ENCODE measurements around the gene STK39. TPM values are rescaled to one million over a fixed set of nuclear protein-coding genes. Genes with fewer than 3 reads are reported as not detected.

The STK39 gene
- total RNA-seq, 1 experiment from 2014 or later: 15.9 TPM

GRCh38 chr2:168139852-168140251 is 107.5 kb downstream of the STK39 start:
- Histone ChIP-seq H3K36me3 (ENCODE audit: insufficient read depth, low read length, poor library complexity, severe bottlenecking) (no peaks in the 10 kb centered on the region), H3K4me3 (ENCODE audit: low read depth, low read length, poor library complexity, severe bottlenecking) (no peak overlapping the region), H3K27ac (ENCODE audit: low read depth, low read length, poor library complexity, severe bottlenecking) (no peak overlapping the region), H3K4me1 (ENCODE audit: insufficient read depth, low read length, poor library complexity, severe bottlenecking) (peaks cover 40% of the 10 kb centered on the region), H3K27me3 (replicated peaks; ENCODE audit: insufficient read depth, low read depth, low read length, poor library complexity) (no peaks in the 10 kb centered on the region), H3K9me3 (ENCODE audit: low read depth, low read length, poor library complexity, severe bottlenecking) (no peaks in the 10 kb centered on the region)
- ChIA-PET POLR2A (ENCODE audit: low non-redundant PET) (no interaction called here), CTCF (no interaction called here)
- DNase-seq (ENCODE audit: low spot score): no peak
- intact Hi-C loops (cut with micrococcal nuclease; ENCODE audit: unreplicated experiment): loop anchor here (5.0 to 10.0 kb wide), 2 partner anchors 107 to 205 kb away; partner anchors contain the start of gene STK39
- no TSS peak for BruUV-seq (replicated peaks)
- TF ChIP-seq, protein P1, sequence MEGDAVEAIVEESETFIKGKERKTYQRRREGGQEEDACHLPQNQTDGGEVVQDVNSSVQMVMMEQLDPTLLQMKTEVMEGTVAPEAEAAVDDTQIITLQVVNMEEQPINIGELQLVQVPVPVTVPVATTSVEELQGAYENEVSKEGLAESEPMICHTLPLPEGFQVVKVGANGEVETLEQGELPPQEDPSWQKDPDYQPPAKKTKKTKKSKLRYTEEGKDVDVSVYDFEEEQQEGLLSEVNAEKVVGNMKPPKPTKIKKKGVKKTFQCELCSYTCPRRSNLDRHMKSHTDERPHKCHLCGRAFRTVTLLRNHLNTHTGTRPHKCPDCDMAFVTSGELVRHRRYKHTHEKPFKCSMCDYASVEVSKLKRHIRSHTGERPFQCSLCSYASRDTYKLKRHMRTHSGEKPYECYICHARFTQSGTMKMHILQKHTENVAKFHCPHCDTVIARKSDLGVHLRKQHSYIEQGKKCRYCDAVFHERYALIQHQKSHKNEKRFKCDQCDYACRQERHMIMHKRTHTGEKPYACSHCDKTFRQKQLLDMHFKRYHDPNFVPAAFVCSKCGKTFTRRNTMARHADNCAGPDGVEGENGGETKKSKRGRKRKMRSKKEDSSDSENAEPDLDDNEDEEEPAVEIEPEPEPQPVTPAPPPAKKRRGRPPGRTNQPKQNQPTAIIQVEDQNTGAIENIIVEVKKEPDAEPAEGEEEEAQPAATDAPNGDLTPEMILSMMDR (conservative IDR thresholded peaks at IDR 0.05; ENCODE audit: low read depth, low read length): no peak
- no peak for TF ChIP-seq EZH2 (IDR thresholded peaks at IDR 0.05; ENCODE audit: borderline replicate concordance, low read depth, low read length, poor library complexity, severe bottlenecking)

- no peaks in the 10 kb centered on the region for H3K27me3 ChIP-seq (replicated peaks; ENCODE audit: insufficient read depth, low read depth, low read length, poor library complexity)
- ChIA-PET POLR2A (ENCODE audit: low non-redundant PET) (no interaction called here), CTCF (no interaction called here)
- TF ChIP-seq, protein P1 (conservative IDR thresholded peaks at IDR 0.05; ENCODE audit: low read depth, low read length): no peak
- no peak for TF ChIP-seq EZH2 (IDR thresholded peaks at IDR 0.05; ENCODE audit: borderline replicate concordance, low read depth, low read length, poor library complexity, severe bottlenecking)
- no peaks in the 10 kb centered on the region for H3K9me3 ChIP-seq (ENCODE audit: low read depth, low read length, poor library complexity, severe bottlenecking)
- DNase-seq (ENCODE audit: low spot score): peak; percentile 45
- BruUV-seq (replicated peaks): no TSS peak
- intact Hi-C loops (cut with micrococcal nuclease; ENCODE audit: unreplicated experiment): loop anchor here (5.0 to 10.0 kb wide), 2 partner anchors 108 to 206 kb away; partner anchors contain the start of gene STK39
- H3K36me3 ChIP-seq (ENCODE audit: insufficient read depth, low read length, poor library complexity, severe bottlenecking): no peaks in the 10 kb centered on the region
- peaks cover 40% of the 10 kb centered on the region for H3K4me1 ChIP-seq (ENCODE audit: insufficient read depth, low read length, poor library complexity, severe bottlenecking)
- H3K4me3 ChIP-seq (ENCODE audit: low read depth, low read length, poor library complexity, severe bottlenecking): no peak overlapping the region
- H3K27ac ChIP-seq (ENCODE audit: low read depth, low read length, poor library complexity, severe bottlenecking): peak overlapping the region; percentile 64
These were observed 108.5 kb downstream of the STK39 start for GRCh38 chr2:168138901-168139300.

DNA sequence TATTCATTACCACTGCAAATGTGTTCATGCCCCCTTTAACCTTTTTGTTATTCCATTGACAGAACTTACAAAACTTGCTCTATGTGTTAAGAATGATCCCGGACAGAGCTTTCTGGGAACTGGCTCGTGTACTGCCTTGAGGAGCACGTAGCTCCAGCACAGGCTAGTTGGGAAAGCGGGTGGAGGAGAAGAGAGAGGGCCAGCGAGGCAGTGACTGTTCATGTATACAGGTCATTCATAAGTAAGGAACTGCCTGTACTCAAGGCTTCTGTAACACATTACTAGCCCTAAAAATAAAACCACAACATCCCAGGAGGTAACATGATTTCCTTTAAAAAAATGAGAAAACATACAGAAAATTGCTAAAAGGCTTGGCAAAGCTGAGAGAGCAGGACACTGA is 109.0 kb downstream of the STK39 start:
- ChIA-PET POLR2A (ENCODE audit: low non-redundant PET) (no interaction called here), CTCF (no interaction called here)
- no peaks in the 10 kb centered on the region for H3K9me3 ChIP-seq (ENCODE audit: low read depth, low read length, poor library complexity, severe bottlenecking)
- TF ChIP-seq, protein P1 (conservative IDR thresholded peaks at IDR 0.05; ENCODE audit: low read depth, low read length): no peak
- TF ChIP-seq EZH2 (IDR thresholded peaks at IDR 0.05; ENCODE audit: borderline replicate concordance, low read depth, low read length, poor library complexity, severe bottlenecking): no peak
- no peaks in the 10 kb centered on the region for H3K27me3 ChIP-seq (replicated peaks; ENCODE audit: insufficient read depth, low read depth, low read length, poor library complexity)
- intact Hi-C loops (cut with micrococcal nuclease; ENCODE audit: unreplicated experiment): loop anchor here (5.0 to 10.0 kb wide), 2 partner anchors 109 to 206 kb away; partner anchors contain the start of gene STK39
- peak overlapping the region; percentile 64 for H3K27ac ChIP-seq (ENCODE audit: low read depth, low read length, poor library complexity, severe bottlenecking)
- peaks cover 40% of the 10 kb centered on the region for H3K4me1 ChIP-seq (ENCODE audit: insufficient read depth, low read length, poor library complexity, severe bottlenecking)
- no peaks in the 10 kb centered on the region for H3K36me3 ChIP-seq (ENCODE audit: insufficient read depth, low read length, poor library complexity, severe bottlenecking)
- BruUV-seq (replicated peaks): no TSS peak
- DNase-seq (ENCODE audit: low spot score): no peak
- H3K4me3 ChIP-seq (ENCODE audit: low read depth, low read length, poor library complexity, severe bottlenecking): no peak overlapping the region

All from A673 (cell line).